H1 (cell line): ENCODE results near the gene COL4A3. TPM values are rescaled to one million over a fixed set of nuclear protein-coding genes. Genes with fewer than 3 reads are reported as not detected.

Source experiments
- CTCF ChIA-PET: fragments of 300-600 bp; sonication (Branson Sonifier 250); formaldehyde crosslinking; loops from one replicate; lab custom pipeline; 2021; ENCODE audit not compliant: partially characterized antibody; lab: Charles Lee
- POLR2A ChIA-PET: fragments of 300-600 bp; sonication (Branson Sonifier 250); formaldehyde crosslinking; loops from one replicate; lab custom pipeline; 2021; ENCODE audit warnings: inconsistent platforms; ENCODE audit not compliant: partially characterized antibody; lab: Charles Lee
- DNase-seq, 2 experiments: peaks; one replicate each; pipeline versions ENCODE4 v3.0.0 to v3.0.0-alpha.2; 2010 to 2022; ENCODE audit warnings: low spot score in 2 of 2, low read depth in 1 of 2, mixed read lengths in 1 of 2
- FAIRE-seq: peaks from 2 replicates; lab custom pipeline; 2011; peaks lifted over from hg19 to GRCh38; lab: Jason Lieb, UNC
- H2AFZ ChIP-seq: 2 replicates; pipeline ENCODE4 v1.8.1; 2012; ENCODE audit warnings: low read length, inconsistent platforms
- H2AK5ac ChIP-seq: 2 replicates; pipeline ENCODE4 v1.6.1; 2013; ENCODE audit warnings: low read depth, low read length
- H2BK120ac ChIP-seq: replicated peaks from 2 replicates; pipeline ENCODE3; 2013; ENCODE audit warnings: low read depth, low read length, inconsistent platforms
- H2BK12ac ChIP-seq: 2 replicates; pipeline ENCODE4 v1.6.1; 2013; ENCODE audit warnings: low read depth, low read length
- H2BK15ac ChIP-seq: 2 replicates; pipeline ENCODE4 v1.6.1; 2013; ENCODE audit warnings: low read length
- H2BK20ac ChIP-seq: 2 replicates; pipeline ENCODE4 v1.6.1; 2013; ENCODE audit warnings: low read length
- H2BK5ac ChIP-seq: 2 replicates; pipeline ENCODE4 v1.6.1; 2013; ENCODE audit warnings: low read depth, low read length
- H3K14ac ChIP-seq: 2 replicates; pipeline ENCODE4 v1.6.1; 2013; ENCODE audit warnings: inconsistent platforms; ENCODE audit not compliant: insufficient read length
- H3K18ac ChIP-seq: 2 replicates; pipeline ENCODE4 v1.6.1; 2013; ENCODE audit warnings: low read length; ENCODE audit errors: extremely low read depth
- H3K23ac ChIP-seq: 2 replicates; pipeline ENCODE4 v1.6.1; 2013; ENCODE audit warnings: inconsistent platforms; ENCODE audit not compliant: insufficient read length
- H3K23me2 ChIP-seq: 2 replicates; pipeline ENCODE4 v1.6.1; 2013; ENCODE audit warnings: low read depth, low read length
- H3K27ac ChIP-seq: 2 replicates; pipeline ENCODE4 v1.6.1; 2011; ENCODE audit warnings: low read depth, low read length, inconsistent platforms
- H3K27me3 ChIP-seq, 4 experiments: replicated peaks in 1 of 4; 1 replicate in 1 of 4; 2 replicates in 3 of 4; pipeline versions ENCODE4 v1.6.1 to v1.8.1; 2011 to 2013; ENCODE audit warnings: low read length in 3 of 4, mild to moderate bottlenecking in 3 of 4, inconsistent platforms in 2 of 4, mixed read lengths in 2 of 4, moderate library complexity in 1 of 4; ENCODE audit not compliant: control insufficient read depth in 3 of 4, insufficient read depth in 3 of 4; ENCODE audit errors: extremely low read depth in 1 of 4
- H3K36me3 ChIP-seq, 4 experiments: 2 replicates each; pipeline versions ENCODE4 v1.6.1 to v1.8.1; 2011 to 2013; ENCODE audit warnings: mild to moderate bottlenecking in 4 of 4, low read length in 3 of 4, moderate library complexity in 2 of 4, control low read depth in 1 of 4, inconsistent platforms in 1 of 4; ENCODE audit not compliant: insufficient read depth in 4 of 4, control insufficient read depth in 2 of 4
- H3K4ac ChIP-seq: replicated peaks from 2 replicates; pipeline ENCODE3; 2013; ENCODE audit warnings: low read length, low read depth, mixed read lengths, inconsistent platforms; ENCODE audit not compliant: insufficient read length
- H3K4me1 ChIP-seq, 4 experiments: replicated peaks in 1 of 4; 1 replicate in 1 of 4; 2 replicates in 3 of 4; pipeline versions ENCODE4 v1.6.1 to v1.8.1; 2011 to 2013; ENCODE audit warnings: low read length in 3 of 4, inconsistent platforms in 2 of 4, mixed read lengths in 1 of 4; ENCODE audit not compliant: insufficient read depth in 4 of 4, control insufficient read depth in 3 of 4
- H3K4me2 ChIP-seq, 2 experiments: 2 replicates each; pipeline versions ENCODE4 v1.6.1 to v1.8.1; 2011 to 2013; ENCODE audit warnings: low read depth in 2 of 2, low read length in 2 of 2, control low read depth in 1 of 2, inconsistent platforms in 1 of 2, mild to moderate bottlenecking in 1 of 2; ENCODE audit not compliant: insufficient read depth in 1 of 2
- H3K4me3 ChIP-seq, 4 experiments: fragments of 200-600, 300-600 bp in 1 of 4; sonication (generic), shearing (Covaris generic), sonication (Bioruptor Twin) in 1 of 4; 2 replicates each; pipeline versions ENCODE4 v1.5.1 to v1.8.1; 2011 to 2016; ENCODE audit warnings: low read length in 4 of 4, low read depth in 3 of 4, control low read depth in 2 of 4, inconsistent platforms in 2 of 4, mild to moderate bottlenecking in 2 of 4, mixed read lengths in 1 of 4, moderate library complexity in 1 of 4; ENCODE audit not compliant: insufficient read depth in 2 of 4; ENCODE audit errors: extremely low read depth in 1 of 4
- H3K56ac ChIP-seq: replicated peaks from 2 replicates; pipeline ENCODE3; 2013; ENCODE audit warnings: low read depth, mild to moderate bottlenecking, mixed read lengths, low read length, inconsistent platforms; ENCODE audit not compliant: insufficient read length
- H3K79me1 ChIP-seq: 2 replicates; pipeline ENCODE4 v1.6.1; 2013; ENCODE audit warnings: low read depth, low read length, control low read depth
- H3K79me2 ChIP-seq, 2 experiments: 2 replicates each; pipeline versions ENCODE4 v1.6.1 to v1.8.1; 2012 to 2013; ENCODE audit warnings: low read length in 2 of 2, mild to moderate bottlenecking in 2 of 2, inconsistent platforms in 1 of 2; ENCODE audit not compliant: insufficient read depth in 2 of 2, control insufficient read depth in 1 of 2
- H3K9ac ChIP-seq, 4 experiments: replicated peaks in 1 of 4; 1 replicate in 1 of 4; 2 replicates in 3 of 4; pipeline versions ENCODE4 v1.6.1 to v1.8.1; 2011 to 2013; ENCODE audit warnings: low read depth in 3 of 4, low read length in 3 of 4, control low read depth in 2 of 4, mild to moderate bottlenecking in 2 of 4, moderate library complexity in 2 of 4, inconsistent platforms in 1 of 4; ENCODE audit errors: extremely low read depth in 1 of 4
- H3K9me3 ChIP-seq, 2 experiments: 2 replicates each; pipeline versions ENCODE4 v1.6.1 to v1.8.1; 2012 to 2013; ENCODE audit warnings: mild to moderate bottlenecking in 2 of 2, moderate library complexity in 2 of 2, control low read depth in 1 of 2, inconsistent platforms in 1 of 2, low read depth in 1 of 2, low read length in 1 of 2, mixed read lengths in 1 of 2; ENCODE audit not compliant: insufficient read depth in 2 of 2
- H4K20me1 ChIP-seq, 2 experiments: replicated peaks in 1 of 2; 2 replicates each; pipeline versions ENCODE3 to v1.8.1; 2011 to 2013; ENCODE audit warnings: inconsistent platforms in 2 of 2, low read length in 2 of 2, mild to moderate bottlenecking in 1 of 2; ENCODE audit not compliant: insufficient read depth in 2 of 2, control insufficient read depth in 1 of 2
- H4K5ac ChIP-seq: 2 replicates; pipeline ENCODE4 v1.6.1; 2013; ENCODE audit warnings: low read length, low read depth, mixed read lengths, inconsistent platforms; ENCODE audit not compliant: insufficient read length
- H4K8ac ChIP-seq: 2 replicates; pipeline ENCODE4 v1.8.0; 2013; ENCODE audit warnings: mild to moderate bottlenecking, moderate library complexity, low read length, inconsistent platforms; ENCODE audit not compliant: insufficient read depth; ENCODE audit errors: extremely low read depth
- H4K91ac ChIP-seq: replicated peaks from 2 replicates; pipeline ENCODE3; 2013; ENCODE audit warnings: low read length, mixed read lengths, inconsistent platforms; ENCODE audit not compliant: insufficient read length
- ASH2L ChIP-seq: fragments of 200-600, 300-600 bp; sonication (generic); IDR thresholded peaks from one replicate; pipeline ENCODE4 v1.7.1; 2017; ENCODE audit warnings: low read length
- RAD21 ChIP-seq, 2 experiments: IDR thresholded peaks in 1 of 2; conservative IDR thresholded peaks in 1 of 2; 2 replicates each; pipeline ENCODE4 v1.6.1; 2011; ENCODE audit warnings: low read depth in 2 of 2, low read length in 2 of 2, improper control_type of control experiment in 1 of 2, inconsistent platforms in 1 of 2, mild to moderate bottlenecking in 1 of 2, moderate library complexity in 1 of 2
- WGBS, 2 experiments: shearing (Covaris generic) in 1 of 2; methylation state at CpG; one replicate each; pipeline versions ENCODE4 v1.1.6 to v1.1.7; 2013 to 2015; ENCODE audit warnings: low lambda C conversion rate in 2 of 2, mixed read lengths in 2 of 2, inconsistent platforms in 1 of 2, low coverage in 1 of 2, missing lambda C conversion rate in 1 of 2; ENCODE audit not compliant: insufficient replicate concordance in 2 of 2, insufficient coverage in 1 of 2, insufficient read length in 1 of 2; ENCODE audit errors: extremely low coverage in 1 of 2, missing lambda C conversion rate in 1 of 2; 5-methylcytosine and 5-hydroxymethylcytosine counted together
- polyA plus RNA-seq, 7 experiments: library from polyadenylated mRNA; depleted of rRNA in 3 of 7; stranded (reverse) in 5 of 7; unstranded in 2 of 7; fragments of >200 nt in 5 of 7; fragments of 200-250 nt in 2 of 7; gene quantifications; 1 replicate in 5 of 7; 2 replicates in 1 of 7; 4 replicates in 1 of 7; pipeline versions ENCODE4 v1.2.1 to v1.2.3, GENCODE V29; 2011 to 2013; ENCODE audit warnings: missing spikeins in 2 of 7, mixed read lengths in 2 of 7
- total RNA-seq: library from RNA; stranded (reverse); fragmentation: NEBNext Ultra II Directional; extraction: Animal tissue kit (Norgen Biotek cat#: 25700); gene quantifications from 2 replicates; pipeline ENCODE4 v1.2.1, GENCODE V29; 2021

Gene COL4A3
- total and polyA plus RNA-seq, 2 of the 8 experiments (the other 6 are each of a cell fraction or from before 2014, with no cell fraction given): 0.12 to 0.17 TPM

GRCh38 chr2:227287771-227288170 lies 123.3 kb downstream of the COL4A3 start:
- H2AFZ ChIP-seq: no peak overlapping the region
- WGBS, 2 experiments: 98% methylated on average over 5 of the region's 5 CpGs; no CpG with 5 or more reads in 1 of the 2 experiments
- no peaks in the 10 kb centered on the region for H3K23me2 ChIP-seq
- H3K79me2 ChIP-seq: no peaks in the 10 kb centered on the region
- no peak overlapping the region for H3K9ac ChIP-seq
- no peaks in the 10 kb centered on the region for H3K79me1 ChIP-seq
- H3K56ac ChIP-seq: no peak overlapping the region
- no peak overlapping the region for H3K4me2 ChIP-seq
- no peak overlapping the region for H3K27ac ChIP-seq
- no peaks in the 10 kb centered on the region for H3K4me1 ChIP-seq
- H2BK20ac ChIP-seq: no peak overlapping the region
- H2BK15ac ChIP-seq: no peak overlapping the region
- no peak overlapping the region for H4K5ac ChIP-seq
- no peak overlapping the region for H2BK12ac ChIP-seq
- CTCF ChIA-PET: no interaction called here
- no peaks in the 10 kb centered on the region for H3K9me3 ChIP-seq
- no peaks in the 10 kb centered on the region for H3K36me3 ChIP-seq
- no peak overlapping the region for H3K4ac ChIP-seq
- H4K91ac ChIP-seq: no peak overlapping the region
- no peak overlapping the region for H4K8ac ChIP-seq
- H2BK120ac ChIP-seq: no peak overlapping the region
- no peak overlapping the region for H3K18ac ChIP-seq
- DNase-seq (no peak), FAIRE-seq (no peak)
- TF ChIP-seq RAD21 (IDR thresholded peaks at IDR 0.05 in 1 of 2, conservative IDR thresholded peaks at IDR 0.05 in 1 of 2; ENCODE audit: low read depth in 2 of 2, low read length in 2 of 2) (no peak), ASH2L (no peak)
- no peak overlapping the region for H3K23ac ChIP-seq
- H3K4me3 ChIP-seq: no peak overlapping the region
- no peak overlapping the region for H3K14ac ChIP-seq
- no peak overlapping the region for H2BK5ac ChIP-seq
- no peak overlapping the region for H2AK5ac ChIP-seq
- H3K27me3 ChIP-seq: no peaks in the 10 kb centered on the region
- no peaks in the 10 kb centered on the region for H4K20me1 ChIP-seq
- POLR2A ChIA-PET: no interaction called here
